LNCaP clone FGC (cell line): ENCODE results near the gene ZNF331.

Source experiments
- DNase-seq: peaks from one replicate; pipeline ENCODE4 v3.0.0-alpha.2; 2011; ENCODE audit warnings: low read depth
- H3K4me3 ChIP-seq: 2 replicates; pipeline ENCODE4 v1.5.1; 2011; ENCODE audit warnings: mild to moderate bottlenecking, low read depth, low read length, control low read depth
- TF ChIP-seq, protein P1 (sequence below): IDR thresholded peaks from 2 replicates; pipeline ENCODE4 v1.5.1; 2012; ENCODE audit warnings: mild to moderate bottlenecking; ENCODE audit not compliant: control insufficient read depth, insufficient read depth; ENCODE audit errors: extremely low read depth

The ZNF331 gene

DNA sequence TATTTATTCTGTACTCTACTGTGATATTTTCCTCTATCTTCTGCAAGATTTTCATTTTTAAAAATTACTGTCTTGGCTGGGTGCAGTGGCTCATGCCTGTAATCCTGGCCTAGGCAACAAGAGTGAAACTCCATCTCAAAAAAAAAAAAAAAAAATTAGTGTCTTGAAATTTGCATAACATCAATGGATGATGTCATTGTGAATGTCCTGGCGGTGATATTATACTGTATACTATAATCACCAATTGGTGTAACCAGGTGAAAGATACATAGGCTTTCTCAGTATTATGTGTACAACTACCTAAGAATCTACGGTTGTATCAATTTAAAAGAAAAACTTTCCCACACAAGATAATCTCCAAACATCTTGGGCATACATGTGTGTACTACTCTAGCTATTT is 15.2 kb downstream of the ZNF331 start:
- TF ChIP-seq, protein P1, sequence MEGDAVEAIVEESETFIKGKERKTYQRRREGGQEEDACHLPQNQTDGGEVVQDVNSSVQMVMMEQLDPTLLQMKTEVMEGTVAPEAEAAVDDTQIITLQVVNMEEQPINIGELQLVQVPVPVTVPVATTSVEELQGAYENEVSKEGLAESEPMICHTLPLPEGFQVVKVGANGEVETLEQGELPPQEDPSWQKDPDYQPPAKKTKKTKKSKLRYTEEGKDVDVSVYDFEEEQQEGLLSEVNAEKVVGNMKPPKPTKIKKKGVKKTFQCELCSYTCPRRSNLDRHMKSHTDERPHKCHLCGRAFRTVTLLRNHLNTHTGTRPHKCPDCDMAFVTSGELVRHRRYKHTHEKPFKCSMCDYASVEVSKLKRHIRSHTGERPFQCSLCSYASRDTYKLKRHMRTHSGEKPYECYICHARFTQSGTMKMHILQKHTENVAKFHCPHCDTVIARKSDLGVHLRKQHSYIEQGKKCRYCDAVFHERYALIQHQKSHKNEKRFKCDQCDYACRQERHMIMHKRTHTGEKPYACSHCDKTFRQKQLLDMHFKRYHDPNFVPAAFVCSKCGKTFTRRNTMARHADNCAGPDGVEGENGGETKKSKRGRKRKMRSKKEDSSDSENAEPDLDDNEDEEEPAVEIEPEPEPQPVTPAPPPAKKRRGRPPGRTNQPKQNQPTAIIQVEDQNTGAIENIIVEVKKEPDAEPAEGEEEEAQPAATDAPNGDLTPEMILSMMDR = no peak
- H3K4me3 ChIP-seq = no peak overlapping the region
- no peak for DNase-seq

DNA sequence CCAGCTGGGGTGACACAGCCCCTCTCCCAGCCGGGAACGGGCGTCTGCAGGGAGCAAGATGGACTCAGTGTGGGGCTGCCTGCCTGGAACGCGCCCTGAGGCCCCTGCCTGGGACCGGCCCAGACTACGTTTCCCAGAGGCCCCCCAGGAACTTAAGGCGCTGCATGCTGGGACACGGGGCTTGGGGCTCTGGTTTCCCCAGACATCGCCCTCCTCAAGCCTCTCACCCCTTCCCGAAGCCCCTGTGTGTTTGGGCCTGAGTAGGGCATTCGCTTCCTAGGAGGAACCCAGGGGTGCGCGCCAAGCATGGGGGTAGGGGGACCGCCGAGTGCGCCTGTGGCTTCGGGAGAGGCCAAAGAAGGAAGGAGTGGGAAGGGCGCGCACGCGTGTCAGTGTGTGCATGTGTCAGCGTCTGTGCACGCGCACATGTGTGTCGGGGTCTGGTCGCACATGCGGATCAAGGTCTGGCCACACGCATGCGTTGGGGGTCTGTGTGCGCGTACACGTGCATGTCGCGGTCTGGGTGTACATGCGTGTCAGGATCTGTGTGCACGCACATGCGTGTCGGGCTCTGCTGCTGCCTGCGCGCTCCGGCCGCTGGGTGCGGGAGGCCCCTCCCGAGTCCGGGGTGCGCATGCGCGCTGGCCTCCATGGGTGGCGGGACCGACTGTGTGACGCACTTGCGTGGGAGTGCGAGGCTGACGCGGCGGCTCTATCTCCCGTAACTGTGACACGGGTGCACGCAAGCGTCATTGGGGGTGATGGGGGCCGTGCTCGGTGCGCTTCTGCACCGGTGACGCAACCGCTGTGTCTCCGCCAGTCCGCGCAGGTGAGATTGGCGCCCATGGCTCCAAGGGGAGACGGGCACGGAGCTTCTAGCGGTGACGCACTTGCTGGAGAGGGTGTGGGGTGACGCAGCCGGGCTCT is 16.2 kb downstream of the ZNF331 start:
- TF ChIP-seq, protein P1 = no peak
- peak overlapping the region; percentile 65 for H3K4me3 ChIP-seq
- DNase-seq = peak; percentile 31

GRCh38 chr19:53554804-53555203 is 16.9 kb downstream of the ZNF331 start:
- TF ChIP-seq, protein P1 = no peak
- no peak for DNase-seq
- H3K4me3 ChIP-seq = peak overlapping the region; percentile 65

- TF ChIP-seq, protein P1 = no peak
- H3K4me3 ChIP-seq = peak overlapping the region; percentile 65; the same call in 1 of the 2 replicates
- no peak for DNase-seq
These were observed 17.4 kb downstream of the ZNF331 start for GRCh38 chr19:53555352-53555751.

DNA sequence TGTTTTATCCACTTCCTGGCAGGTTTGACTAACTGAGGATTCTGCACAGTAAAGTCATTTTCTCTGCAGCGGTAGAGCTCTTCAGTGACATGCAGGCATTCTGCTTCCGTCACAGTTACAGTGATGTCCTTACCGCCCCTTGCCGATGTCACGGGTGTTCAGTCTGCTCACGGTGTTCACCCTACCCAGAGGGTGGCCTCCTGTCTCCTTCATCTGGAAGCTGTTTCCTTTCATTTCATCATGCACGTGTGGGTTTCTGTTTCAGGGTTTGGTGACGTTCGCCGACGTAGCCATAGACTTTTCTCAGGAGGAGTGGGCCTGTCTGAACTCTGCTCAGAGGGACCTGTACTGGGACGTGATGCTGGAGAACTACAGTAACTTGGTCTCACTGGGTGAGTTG is 33.4 kb downstream of the ZNF331 start:
- H3K4me3 ChIP-seq = no peak overlapping the region
- DNase-seq = no peak
- TF ChIP-seq, protein P1 = no peak

DNA sequence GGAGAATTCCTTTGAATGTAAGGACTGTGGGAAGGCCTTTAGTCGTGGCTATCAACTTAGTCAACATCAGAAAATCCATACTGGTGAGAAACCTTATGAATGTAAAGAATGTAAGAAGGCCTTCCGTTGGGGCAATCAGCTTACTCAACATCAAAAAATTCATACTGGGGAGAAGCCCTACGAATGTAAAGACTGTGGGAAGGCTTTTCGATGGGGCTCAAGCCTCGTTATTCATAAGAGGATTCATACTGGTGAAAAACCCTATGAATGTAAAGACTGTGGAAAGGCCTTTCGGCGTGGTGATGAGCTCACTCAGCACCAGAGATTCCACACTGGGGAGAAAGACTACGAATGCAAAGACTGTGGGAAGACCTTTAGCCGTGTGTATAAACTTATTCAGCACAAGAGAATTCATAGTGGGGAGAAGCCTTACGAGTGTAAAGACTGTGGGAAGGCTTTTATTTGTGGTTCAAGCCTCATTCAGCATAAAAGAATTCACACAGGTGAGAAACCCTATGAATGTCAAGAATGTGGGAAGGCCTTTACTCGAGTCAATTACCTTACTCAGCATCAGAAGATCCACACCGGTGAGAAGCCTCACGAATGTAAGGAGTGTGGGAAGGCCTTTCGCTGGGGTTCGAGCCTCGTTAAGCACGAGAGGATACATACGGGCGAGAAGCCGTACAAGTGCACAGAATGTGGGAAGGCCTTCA is 39.2 kb downstream of the ZNF331 start:
- DNase-seq = no peak
- TF ChIP-seq, protein P1 = no peak
- no peak overlapping the region for H3K4me3 ChIP-seq
